ENCODE data around the gene CDH18.

DNA sequence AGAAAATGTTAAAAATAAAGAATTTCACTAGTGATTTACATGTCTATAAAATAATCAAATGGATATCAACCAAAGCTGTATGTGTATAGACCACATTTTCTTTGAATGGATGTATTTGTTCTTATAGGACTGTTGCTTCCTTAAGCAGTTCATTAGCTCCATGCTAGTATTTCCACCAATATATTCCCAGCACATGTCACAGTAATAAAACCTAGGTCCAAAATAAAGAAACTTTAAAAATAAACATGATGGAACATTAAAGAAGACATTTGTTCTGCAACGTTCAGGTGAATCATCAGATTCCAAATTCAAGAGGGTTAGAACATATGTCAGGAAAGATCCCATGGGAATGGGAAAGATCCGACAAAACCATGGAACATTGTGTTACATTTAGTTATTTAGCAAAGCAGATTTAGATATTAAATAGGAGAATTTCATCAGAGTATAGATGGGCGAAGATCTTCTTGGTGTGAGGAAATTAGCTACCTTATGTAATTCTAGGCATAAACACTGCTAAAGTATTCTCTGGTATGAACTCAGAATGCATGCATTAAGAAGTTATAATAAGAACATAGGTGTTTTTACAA, 490.7 kb downstream of the CDH18 start:
- TF ChIP-seq, protein P1, sequence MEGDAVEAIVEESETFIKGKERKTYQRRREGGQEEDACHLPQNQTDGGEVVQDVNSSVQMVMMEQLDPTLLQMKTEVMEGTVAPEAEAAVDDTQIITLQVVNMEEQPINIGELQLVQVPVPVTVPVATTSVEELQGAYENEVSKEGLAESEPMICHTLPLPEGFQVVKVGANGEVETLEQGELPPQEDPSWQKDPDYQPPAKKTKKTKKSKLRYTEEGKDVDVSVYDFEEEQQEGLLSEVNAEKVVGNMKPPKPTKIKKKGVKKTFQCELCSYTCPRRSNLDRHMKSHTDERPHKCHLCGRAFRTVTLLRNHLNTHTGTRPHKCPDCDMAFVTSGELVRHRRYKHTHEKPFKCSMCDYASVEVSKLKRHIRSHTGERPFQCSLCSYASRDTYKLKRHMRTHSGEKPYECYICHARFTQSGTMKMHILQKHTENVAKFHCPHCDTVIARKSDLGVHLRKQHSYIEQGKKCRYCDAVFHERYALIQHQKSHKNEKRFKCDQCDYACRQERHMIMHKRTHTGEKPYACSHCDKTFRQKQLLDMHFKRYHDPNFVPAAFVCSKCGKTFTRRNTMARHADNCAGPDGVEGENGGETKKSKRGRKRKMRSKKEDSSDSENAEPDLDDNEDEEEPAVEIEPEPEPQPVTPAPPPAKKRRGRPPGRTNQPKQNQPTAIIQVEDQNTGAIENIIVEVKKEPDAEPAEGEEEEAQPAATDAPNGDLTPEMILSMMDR (IDR thresholded peaks at IDR 0.05) = no peak
- no peak for TF ChIP-seq POLR2A (IDR thresholded peaks at IDR 0.05)
